ENCODE results near the gene CIP2A. TPM values are rescaled to one million over a fixed set of nuclear protein-coding genes. Genes with fewer than 3 reads are reported as not detected.

Gene CIP2A
- total and polyA plus RNA-seq, 2 experiments from 2014 or later = 48.1 to 63.5 TPM

DNA sequence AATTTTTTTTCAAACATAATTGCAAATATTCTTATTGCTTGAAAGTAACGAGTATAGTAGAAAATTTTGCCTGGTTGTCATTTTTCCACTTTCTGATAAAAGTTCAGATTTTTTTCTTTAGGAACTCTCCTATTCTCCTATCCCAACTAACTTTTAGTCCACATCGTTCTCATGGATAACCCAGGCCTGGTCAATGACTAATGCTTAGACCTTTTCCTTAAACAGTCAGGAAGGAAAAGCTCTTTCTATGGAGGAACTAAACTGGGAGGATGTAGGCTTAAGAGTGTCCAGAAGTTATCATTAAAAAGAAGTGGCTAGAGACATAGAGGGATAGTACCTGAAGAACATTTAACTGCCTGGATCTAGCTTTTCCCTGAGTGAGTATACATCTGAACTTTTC is 26.7 kb downstream of the CIP2A start:
- TF ChIP-seq, protein P1, sequence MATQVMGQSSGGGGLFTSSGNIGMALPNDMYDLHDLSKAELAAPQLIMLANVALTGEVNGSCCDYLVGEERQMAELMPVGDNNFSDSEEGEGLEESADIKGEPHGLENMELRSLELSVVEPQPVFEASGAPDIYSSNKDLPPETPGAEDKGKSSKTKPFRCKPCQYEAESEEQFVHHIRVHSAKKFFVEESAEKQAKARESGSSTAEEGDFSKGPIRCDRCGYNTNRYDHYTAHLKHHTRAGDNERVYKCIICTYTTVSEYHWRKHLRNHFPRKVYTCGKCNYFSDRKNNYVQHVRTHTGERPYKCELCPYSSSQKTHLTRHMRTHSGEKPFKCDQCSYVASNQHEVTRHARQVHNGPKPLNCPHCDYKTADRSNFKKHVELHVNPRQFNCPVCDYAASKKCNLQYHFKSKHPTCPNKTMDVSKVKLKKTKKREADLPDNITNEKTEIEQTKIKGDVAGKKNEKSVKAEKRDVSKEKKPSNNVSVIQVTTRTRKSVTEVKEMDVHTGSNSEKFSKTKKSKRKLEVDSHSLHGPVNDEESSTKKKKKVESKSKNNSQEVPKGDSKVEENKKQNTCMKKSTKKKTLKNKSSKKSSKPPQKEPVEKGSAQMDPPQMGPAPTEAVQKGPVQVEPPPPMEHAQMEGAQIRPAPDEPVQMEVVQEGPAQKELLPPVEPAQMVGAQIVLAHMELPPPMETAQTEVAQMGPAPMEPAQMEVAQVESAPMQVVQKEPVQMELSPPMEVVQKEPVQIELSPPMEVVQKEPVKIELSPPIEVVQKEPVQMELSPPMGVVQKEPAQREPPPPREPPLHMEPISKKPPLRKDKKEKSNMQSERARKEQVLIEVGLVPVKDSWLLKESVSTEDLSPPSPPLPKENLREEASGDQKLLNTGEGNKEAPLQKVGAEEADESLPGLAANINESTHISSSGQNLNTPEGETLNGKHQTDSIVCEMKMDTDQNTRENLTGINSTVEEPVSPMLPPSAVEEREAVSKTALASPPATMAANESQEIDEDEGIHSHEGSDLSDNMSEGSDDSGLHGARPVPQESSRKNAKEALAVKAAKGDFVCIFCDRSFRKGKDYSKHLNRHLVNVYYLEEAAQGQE (IDR thresholded peaks at IDR 0.05; ENCODE audit: unreplicated experiment) = no peak
- TF ChIP-seq EZH2phosphoT487 (IDR thresholded peaks at IDR 0.05; ENCODE audit: unreplicated experiment) = no peak
- TF ChIP-seq NANOG (IDR thresholded peaks at IDR 0.05; ENCODE audit: borderline replicate concordance) = no peak
- no peak for TF ChIP-seq EZH2 (IDR thresholded peaks at IDR 0.05; ENCODE audit: low read depth, unreplicated experiment)
- no peak for TF ChIP-seq ZNF114 (CRISPR knock-in tag; IDR thresholded peaks at IDR 0.05)
- TF ChIP-seq STAT1 (IDR thresholded peaks at IDR 0.05; ENCODE audit: unreplicated experiment) = no peak
- TF ChIP-seq, protein P2, sequence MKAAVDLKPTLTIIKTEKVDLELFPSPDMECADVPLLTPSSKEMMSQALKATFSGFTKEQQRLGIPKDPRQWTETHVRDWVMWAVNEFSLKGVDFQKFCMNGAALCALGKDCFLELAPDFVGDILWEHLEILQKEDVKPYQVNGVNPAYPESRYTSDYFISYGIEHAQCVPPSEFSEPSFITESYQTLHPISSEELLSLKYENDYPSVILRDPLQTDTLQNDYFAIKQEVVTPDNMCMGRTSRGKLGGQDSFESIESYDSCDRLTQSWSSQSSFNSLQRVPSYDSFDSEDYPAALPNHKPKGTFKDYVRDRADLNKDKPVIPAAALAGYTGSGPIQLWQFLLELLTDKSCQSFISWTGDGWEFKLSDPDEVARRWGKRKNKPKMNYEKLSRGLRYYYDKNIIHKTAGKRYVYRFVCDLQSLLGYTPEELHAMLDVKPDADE (IDR thresholded peaks at IDR 0.05) = no peak
- TF ChIP-seq CREB1 (CRISPR knock-in tag; IDR thresholded peaks at IDR 0.05; ENCODE audit: low read depth) = no peak
- TF ChIP-seq POLR2AphosphoS5 (IDR thresholded peaks at IDR 0.05; ENCODE audit: low read depth) = no peak
- no peak for TF ChIP-seq ZNF331 (CRISPR knock-in tag; IDR thresholded peaks at IDR 0.05; ENCODE audit: low read depth)
- peaks cover 3% of the 10 kb centered on the region for H3K27me3 Mint-ChIP-seq (ENCODE audit: insufficient read depth, low read depth, poor library complexity)
- H3K4me3 Mint-ChIP-seq = no peak overlapping the region
- DNase-seq (ENCODE audit: low spot score) (no peak), ATAC-seq (no peak)
- H3K4me1 ChIP-seq (ENCODE audit: insufficient read depth) = no peaks in the 10 kb centered on the region
- H3K4me2 ChIP-seq = no peak overlapping the region
- no peaks in the 10 kb centered on the region for H3K27me3 ChIP-seq (ENCODE audit: insufficient read depth)
- H4K20me1 ChIP-seq (replicated peaks; ENCODE audit: insufficient read depth) = 0 out of 2 replicates have a peak, but pooled peaks cover 3% of the 10 kb centered on the region
- H3K4me1 Mint-ChIP-seq = no peaks in the 10 kb centered on the region
- H3K36me3 Mint-ChIP-seq (ENCODE audit: low read depth) = peaks cover 44% of the 10 kb centered on the region
- no peaks in the 10 kb centered on the region for H3K9me2 ChIP-seq (ENCODE audit: insufficient read depth)
- no peak overlapping the region for H3K4me3 ChIP-seq
- H3K79me2 ChIP-seq (replicated peaks; ENCODE audit: insufficient read depth) = no peaks in the 10 kb centered on the region
- H3K9me3 Mint-ChIP-seq = no peaks in the 10 kb centered on the region
- H3K36me3 ChIP-seq (ENCODE audit: insufficient read depth) = peaks cover 38% of the 10 kb centered on the region
- H3K27ac ChIP-seq (ENCODE audit: low read depth) = no peak overlapping the region
- no peaks in the 10 kb centered on the region for H3F3A ChIP-seq (replicated peaks; ENCODE audit: low read depth)
- H2AFZ ChIP-seq = no peak overlapping the region
- H3K27ac Mint-ChIP-seq = no peak overlapping the region

DNA sequence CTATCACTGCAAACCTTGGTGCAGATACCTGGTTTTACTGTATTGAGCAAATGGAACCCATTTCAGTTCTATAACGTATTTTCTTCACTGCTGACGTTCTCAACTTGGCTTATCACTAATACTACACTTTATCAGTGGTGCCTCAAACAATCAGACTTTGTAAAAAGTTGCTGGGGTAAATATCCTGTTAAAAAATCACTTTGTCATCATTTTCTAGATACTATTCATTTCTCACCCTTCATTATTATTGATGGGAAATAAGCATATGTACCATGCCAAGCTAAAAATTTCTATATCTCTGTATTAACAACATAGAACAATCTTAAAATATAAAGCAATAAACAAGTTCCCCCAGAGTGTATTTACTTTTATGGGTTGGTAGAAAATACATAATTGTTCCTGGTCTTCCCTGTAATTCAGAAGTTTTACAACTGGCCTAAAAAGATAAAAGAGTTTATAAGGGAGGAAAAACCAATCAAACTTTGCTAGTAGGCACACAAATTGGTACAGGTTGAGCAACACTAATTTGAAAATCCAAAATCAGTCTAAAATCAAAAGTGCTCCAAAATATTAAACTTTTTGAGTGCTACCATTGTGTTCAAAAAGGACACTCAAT is 33.2 kb downstream of the CIP2A start:
- Histone ChIP-seq H3K79me2 (replicated peaks; ENCODE audit: insufficient read depth) (no peaks in the 10 kb centered on the region), H3K4me1 (ENCODE audit: insufficient read depth) (0 out of 2 replicates have a peak, but pooled peaks cover 4% of the 10 kb centered on the region), H3K9me2 (ENCODE audit: insufficient read depth) (no peaks in the 10 kb centered on the region), H3K27ac (ENCODE audit: low read depth) (no peak overlapping the region), H3F3A (replicated peaks; ENCODE audit: low read depth) (no peaks in the 10 kb centered on the region), H2AFZ (no peak overlapping the region), H3K36me3 (ENCODE audit: insufficient read depth) (peaks cover 51% of the 10 kb centered on the region), H3K27me3 (ENCODE audit: insufficient read depth) (no peaks in the 10 kb centered on the region), H3K4me2 (no peak overlapping the region), H4K20me1 (replicated peaks; ENCODE audit: insufficient read depth) (0 out of 2 replicates have a peak, but pooled peaks cover under 1% of the 10 kb centered on the region), H3K4me3 (no peak overlapping the region)
- Mint-ChIP-seq H3K4me3 (no peak overlapping the region), H3K4me1 (peaks cover 8% of the 10 kb centered on the region; the same call in 2 of the 3 replicates), H3K27ac (no peak overlapping the region), H3K9me3 (no peaks in the 10 kb centered on the region), H3K36me3 (ENCODE audit: low read depth) (peaks cover 54% of the 10 kb centered on the region), H3K27me3 (ENCODE audit: insufficient read depth, low read depth, poor library complexity) (peaks cover 1% of the 10 kb centered on the region)
- ATAC-seq (no peak), DNase-seq (ENCODE audit: low spot score) (no peak)
- no peak for TF ChIP-seq JUNB (IDR thresholded peaks at IDR 0.05; ENCODE audit: unreplicated experiment)
- TF ChIP-seq, protein P2 (IDR thresholded peaks at IDR 0.05) = no peak
- no peak for TF ChIP-seq NANOG (IDR thresholded peaks at IDR 0.05; ENCODE audit: borderline replicate concordance)
- TF ChIP-seq, protein P1 (IDR thresholded peaks at IDR 0.05; ENCODE audit: unreplicated experiment) = no peak

Data from GM23338 (cell line).